ENCODE data around the gene CCDC63. TPM values are rescaled to one million over a fixed set of nuclear protein-coding genes. Genes with fewer than 3 reads are reported as not detected.

CCDC63 gene
- total and polyA plus RNA-seq, 9 of the 15 experiments (the other 6 are each of a cell fraction or from before 2014, with no cell fraction given), result not detected

DNA sequence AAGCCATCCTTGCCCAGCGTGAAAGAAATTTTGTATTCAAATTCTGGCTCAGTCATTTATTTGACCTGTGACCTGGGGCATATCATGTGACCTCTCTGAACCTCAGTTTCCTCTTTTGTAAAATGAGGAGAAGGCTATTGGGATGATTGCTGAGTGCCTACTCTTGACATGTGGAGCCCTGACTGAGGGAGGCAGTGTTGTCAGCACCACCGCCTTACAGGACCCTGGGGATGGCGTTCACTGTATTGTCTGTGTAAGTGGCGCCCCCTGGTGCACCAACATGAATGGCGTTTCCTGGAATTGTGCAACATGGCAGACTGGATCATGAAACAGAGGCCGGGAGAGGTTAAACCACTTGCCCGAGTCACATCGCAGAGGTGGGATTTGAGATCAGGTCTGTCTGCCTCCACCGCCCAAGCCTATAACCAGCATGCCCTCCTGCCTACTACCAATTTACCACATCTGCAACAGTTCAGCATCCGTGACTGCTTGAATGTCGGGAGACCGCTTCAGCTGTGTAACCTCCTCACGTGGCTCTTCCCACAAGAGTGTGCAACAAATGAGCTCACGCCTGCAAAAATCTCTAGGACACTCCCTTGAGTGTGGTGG, 20.1 kb upstream of the CCDC63 start (continued):
- no peak for TF ChIP-seq BMI1 (IDR thresholded peaks at IDR 0.05; ENCODE audit: low read length)
- TF ChIP-seq, protein P1, sequence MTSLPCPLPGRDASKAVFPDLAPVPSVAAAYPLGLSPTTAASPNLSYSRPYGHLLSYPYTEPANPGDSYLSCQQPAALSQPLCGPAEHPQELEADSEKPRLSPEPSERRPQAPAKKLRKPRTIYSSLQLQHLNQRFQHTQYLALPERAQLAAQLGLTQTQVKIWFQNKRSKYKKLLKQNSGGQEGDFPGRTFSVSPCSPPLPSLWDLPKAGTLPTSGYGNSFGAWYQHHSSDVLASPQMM (CRISPR knock-in tag; IDR thresholded peaks at IDR 0.05), result no peak
- no peak for TF ChIP-seq HOMEZ (CRISPR knock-in tag; IDR thresholded peaks at IDR 0.05)
- TF ChIP-seq JUND (IDR thresholded peaks at IDR 0.05; ENCODE audit: borderline replicate concordance, low read depth, low read length), result peak; percentile 59
- TF ChIP-seq JUND (tag; IDR thresholded peaks at IDR 0.05; ENCODE audit: borderline replicate concordance, low read depth, low read length), result peak; percentile 53; the same call in 2 of the 3 replicates
- TF ChIP-seq RBM34 (IDR thresholded peaks at IDR 0.05; ENCODE audit: borderline replicate concordance, insufficient read depth, low read length), result no peak
- TF ChIP-seq, protein P2, sequence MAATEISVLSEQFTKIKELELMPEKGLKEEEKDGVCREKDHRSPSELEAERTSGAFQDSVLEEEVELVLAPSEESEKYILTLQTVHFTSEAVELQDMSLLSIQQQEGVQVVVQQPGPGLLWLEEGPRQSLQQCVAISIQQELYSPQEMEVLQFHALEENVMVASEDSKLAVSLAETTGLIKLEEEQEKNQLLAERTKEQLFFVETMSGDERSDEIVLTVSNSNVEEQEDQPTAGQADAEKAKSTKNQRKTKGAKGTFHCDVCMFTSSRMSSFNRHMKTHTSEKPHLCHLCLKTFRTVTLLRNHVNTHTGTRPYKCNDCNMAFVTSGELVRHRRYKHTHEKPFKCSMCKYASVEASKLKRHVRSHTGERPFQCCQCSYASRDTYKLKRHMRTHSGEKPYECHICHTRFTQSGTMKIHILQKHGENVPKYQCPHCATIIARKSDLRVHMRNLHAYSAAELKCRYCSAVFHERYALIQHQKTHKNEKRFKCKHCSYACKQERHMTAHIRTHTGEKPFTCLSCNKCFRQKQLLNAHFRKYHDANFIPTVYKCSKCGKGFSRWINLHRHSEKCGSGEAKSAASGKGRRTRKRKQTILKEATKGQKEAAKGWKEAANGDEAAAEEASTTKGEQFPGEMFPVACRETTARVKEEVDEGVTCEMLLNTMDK (IDR thresholded peaks at IDR 0.05; ENCODE audit: borderline replicate concordance, insufficient read depth, low read depth, low read length, poor library complexity, severe bottlenecking), result peak; percentile 65
- TF ChIP-seq NCOA1 (IDR thresholded peaks at IDR 0.05; ENCODE audit: low read depth), result no peak
- TF ChIP-seq DIDO1 (tag; IDR thresholded peaks at IDR 0.05; ENCODE audit: low read depth), result peak; percentile 14; the same call in 1 of the 2 replicates
- TF ChIP-seq SETDB1 (IDR thresholded peaks at IDR 0.05; ENCODE audit: low read length), result no peak
- TF ChIP-seq, protein P3, sequence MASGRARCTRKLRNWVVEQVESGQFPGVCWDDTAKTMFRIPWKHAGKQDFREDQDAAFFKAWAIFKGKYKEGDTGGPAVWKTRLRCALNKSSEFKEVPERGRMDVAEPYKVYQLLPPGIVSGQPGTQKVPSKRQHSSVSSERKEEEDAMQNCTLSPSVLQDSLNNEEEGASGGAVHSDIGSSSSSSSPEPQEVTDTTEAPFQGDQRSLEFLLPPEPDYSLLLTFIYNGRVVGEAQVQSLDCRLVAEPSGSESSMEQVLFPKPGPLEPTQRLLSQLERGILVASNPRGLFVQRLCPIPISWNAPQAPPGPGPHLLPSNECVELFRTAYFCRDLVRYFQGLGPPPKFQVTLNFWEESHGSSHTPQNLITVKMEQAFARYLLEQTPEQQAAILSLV (tag; IDR thresholded peaks at IDR 0.05), result peak; percentile 92
- TF ChIP-seq, protein P4, sequence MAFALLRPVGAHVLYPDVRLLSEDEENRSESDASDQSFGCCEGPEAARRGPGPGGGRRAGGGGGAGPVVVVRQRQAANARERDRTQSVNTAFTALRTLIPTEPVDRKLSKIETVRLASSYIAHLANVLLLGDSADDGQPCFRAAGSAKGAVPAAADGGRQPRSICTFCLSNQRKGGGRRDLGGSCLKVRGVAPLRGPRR (CRISPR knock-in tag; IDR thresholded peaks at IDR 0.05), result no peak
- no peak for TF ChIP-seq STAT6 (CRISPR knock-in tag; IDR thresholded peaks at IDR 0.05)
- TF ChIP-seq BHLHE40 (IDR thresholded peaks at IDR 0.05; ENCODE audit: low read length), result no peak
- no peak for TF ChIP-seq PTTG1 (tag; IDR thresholded peaks at IDR 0.05; ENCODE audit: low read depth)
- no peak for TF ChIP-seq ZNF695 (CRISPR knock-in tag; IDR thresholded peaks at IDR 0.05)
- no peak for TF ChIP-seq NBN (IDR thresholded peaks at IDR 0.05; ENCODE audit: low read depth)
- no peak for TF ChIP-seq ZNF311 (CRISPR knock-in tag; IDR thresholded peaks at IDR 0.05)
- TF ChIP-seq KLF16 (IDR thresholded peaks at IDR 0.05), result peak; percentile 71
- no peak for TF ChIP-seq ZSCAN29 (IDR thresholded peaks at IDR 0.05)

All from K562 (cell line).